Kasumi-1 (cell line): ENCODE data around the gene CDCA4.
"Not testable (repeated sequence)": the region's sequence is repeated elsewhere in the genome, so short reads cannot be mapped to it uniquely, and the experiment has no call there.

ENCODE experiments used
- DNase-seq, 2 experiments: peaks; one replicate each; lab custom pipeline; 2025; lab: John Stamatoyannopoulos, UW

Gene CDCA4

DNA sequence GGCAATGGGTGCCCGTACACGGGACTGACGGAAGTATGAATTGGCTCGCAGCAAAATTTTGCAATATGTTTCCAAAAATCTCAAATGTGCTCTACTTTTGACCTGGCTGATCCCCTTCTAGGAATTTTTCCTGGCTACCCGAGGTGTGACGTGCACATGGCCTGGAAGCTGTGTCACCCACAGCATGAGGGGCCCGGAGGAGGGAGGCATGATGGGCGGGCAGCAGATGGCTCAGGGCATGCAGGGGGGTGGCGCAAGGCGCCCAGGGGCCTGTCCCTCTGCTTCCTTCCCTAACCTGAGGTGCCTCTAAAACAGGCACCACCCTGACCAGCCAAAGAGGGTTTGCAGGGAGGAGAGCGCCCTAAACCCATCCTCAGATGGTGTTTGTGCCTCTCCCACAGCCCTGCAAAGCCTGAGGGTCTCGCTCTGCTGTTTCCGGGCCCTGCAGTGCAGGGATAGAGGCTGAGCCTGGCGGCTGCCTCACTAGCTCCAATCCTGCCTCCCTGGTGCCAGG is 37.7 kb upstream of the CDCA4 start:
- DNase-seq, result no peak

GRCh38 chr14:105056303-105056831 is 35.5 kb upstream of the CDCA4 start:
- no peak for DNase-seq

- DNase-seq, result no peak
These were observed 34.9 kb upstream of the CDCA4 start for GRCh38 chr14:105055736-105056302.

GRCh38 chr14:105055334-105055733 is 34.5 kb upstream of the CDCA4 start:
- DNase-seq, result no peak

DNA sequence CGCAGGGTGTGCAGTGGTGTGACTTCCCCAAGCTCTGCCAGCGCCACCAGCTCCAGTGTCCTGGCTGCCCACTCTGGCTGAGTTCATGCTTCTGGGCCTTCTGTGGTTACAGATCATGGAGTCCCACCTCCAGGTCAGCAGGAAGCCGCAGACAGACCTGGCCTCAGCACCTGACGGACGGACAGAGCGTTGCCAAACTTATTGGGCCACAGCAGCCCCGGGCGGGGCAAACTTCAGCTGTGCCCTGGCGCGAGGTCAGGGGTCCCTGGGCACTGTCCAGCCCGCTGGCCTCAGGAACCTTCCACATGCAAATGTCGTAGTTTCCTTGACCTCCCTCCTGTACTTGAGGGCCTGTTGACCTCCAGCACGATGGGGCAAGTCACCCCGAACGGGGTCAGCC is 33.1 kb upstream of the CDCA4 start:
- no peak for DNase-seq

DNA sequence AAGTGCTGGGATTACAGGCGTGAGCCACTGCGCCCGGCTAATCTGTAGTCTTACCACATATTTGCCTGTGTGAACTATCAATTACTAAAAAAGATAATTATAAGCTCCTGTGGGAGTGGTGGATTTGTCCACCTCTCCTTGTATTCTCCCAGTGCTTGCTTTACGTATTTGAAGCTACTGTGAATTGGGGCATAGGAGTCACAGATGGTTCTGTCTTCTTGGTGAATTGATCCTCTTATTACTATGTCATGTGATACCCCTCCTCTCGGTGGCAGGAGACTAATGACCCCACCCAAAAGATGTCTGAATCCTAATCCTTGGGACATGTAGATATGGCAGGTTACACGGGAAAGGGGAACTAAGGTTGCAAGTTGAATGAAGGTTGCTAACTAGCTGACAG is 32.5 kb upstream of the CDCA4 start:
- DNase-seq, result no peak

DNA sequence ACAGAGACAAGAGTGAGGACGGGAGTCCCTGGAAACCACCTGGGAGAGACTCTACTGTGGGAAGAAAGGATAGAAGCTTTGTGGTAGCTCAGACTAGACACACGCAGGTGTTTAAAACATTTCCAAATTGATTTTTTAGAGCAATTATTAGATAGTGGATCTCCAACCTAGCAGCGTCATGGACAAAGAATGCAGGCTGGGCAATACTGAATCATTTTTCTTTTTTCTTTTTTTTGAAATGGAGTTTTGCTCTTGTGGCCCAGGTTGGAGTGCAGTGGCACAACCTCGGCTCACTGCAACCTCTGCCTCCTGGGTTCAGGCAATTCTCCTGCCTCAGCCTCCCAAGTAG is 31.2 kb upstream of the CDCA4 start:
- DNase-seq, result no peak

- DNase-seq, result no peak
These were observed 30.6 kb upstream of the CDCA4 start for GRCh38 chr14:105051182-105052109.

GRCh38 chr14:105050551-105050897 is 29.6 kb upstream of the CDCA4 start:
- peak in 1 of 2 experiments; percentile 26 for DNase-seq

DNA sequence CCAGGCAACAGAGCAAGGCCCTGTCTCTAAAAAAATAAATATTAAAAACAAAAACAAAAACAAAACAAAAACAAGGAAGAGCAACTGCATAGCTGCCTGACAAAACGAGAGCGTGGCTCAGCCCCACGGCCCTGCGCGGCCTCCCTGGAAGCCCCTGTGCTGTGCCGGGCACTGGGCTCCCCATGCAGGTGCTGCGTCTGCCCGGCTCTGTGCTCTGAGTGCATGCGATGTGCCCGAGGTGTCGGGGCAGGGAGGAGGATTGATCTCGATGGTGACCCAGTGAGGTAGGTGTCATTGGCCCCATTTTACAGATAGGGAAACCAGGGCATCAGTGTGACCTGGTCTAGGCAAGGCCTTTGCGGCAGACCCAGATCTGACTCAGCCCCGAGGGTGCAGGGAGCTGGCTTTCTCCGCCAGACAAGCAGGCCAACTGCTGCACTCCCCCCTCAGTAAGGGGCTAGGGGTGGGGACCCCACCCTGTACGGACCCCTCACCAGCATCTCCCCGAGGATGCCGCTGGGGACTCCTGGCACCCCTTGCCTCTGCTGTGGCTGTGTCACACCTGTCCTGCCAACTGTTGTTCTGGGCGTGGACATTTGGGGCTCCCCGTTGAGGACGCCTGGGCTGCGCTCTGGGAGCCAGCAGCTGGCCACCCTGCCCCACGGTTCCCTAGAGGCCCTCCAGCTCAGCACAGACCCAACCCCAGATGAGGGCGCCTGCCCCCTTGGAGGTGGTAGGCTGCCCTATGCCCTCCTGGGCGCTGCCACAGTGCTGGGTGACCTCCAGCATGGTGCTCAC is 29.1 kb upstream of the CDCA4 start:
- DNase-seq, result no peak

DNA sequence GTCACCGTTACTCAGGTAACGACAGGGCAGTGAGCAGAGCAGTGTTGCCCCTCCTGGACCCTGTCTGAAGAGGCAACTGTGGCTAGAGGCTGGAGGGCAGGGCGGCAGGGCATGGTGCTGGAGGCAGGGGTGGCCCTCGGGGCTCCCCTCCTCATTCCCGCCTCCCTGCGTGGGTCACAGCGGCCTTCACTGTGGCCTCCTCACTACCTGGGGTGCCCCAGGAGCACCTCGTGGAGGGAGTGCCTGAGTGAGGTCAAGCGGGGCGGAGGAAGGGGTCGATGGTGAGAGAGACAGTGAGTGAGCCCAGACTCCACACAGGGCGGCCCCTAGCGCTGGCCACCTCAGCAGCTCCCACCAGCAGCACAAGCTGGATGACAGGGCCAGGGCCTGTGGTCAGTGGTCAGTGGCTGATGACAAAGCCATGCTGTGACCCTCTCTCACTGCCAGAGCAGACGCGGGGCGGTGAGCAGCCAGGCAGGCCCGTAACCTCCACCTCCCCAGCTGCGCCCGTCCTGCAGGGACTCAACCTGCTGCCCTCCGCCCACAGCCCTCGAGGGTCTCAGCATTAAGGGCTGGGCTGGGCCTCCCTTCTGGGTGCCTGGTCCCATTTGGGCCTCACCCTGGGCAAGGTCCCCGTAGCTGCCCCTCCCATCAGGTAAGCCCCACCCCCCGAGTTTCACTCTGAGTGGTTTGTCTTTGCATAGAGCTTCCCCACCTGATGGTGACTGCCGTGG is 26.6 kb upstream of the CDCA4 start:
- no peak for DNase-seq

DNA sequence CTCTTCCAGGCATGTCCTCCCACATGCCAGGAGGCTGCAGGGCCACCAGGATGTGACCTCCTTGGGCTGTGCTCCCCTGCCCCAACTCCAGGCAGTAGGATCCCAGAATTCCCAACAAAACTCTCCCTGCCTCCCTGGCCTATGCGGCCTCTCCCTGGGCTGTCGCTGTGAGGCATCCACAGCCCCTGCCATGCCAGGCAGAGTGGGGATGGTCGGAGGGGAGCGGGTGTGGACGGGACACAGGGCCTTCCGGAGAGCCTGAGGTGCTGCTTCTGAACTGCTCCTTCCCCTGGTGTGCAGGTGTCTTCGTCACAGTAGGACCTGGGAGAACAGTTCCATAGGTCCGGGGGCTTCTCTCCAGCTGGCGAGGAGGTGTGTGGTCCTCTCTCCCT is 26.0 kb upstream of the CDCA4 start:
- no peak for DNase-seq

GRCh38 chr14:105045710-105046326 is 24.9 kb upstream of the CDCA4 start:
- peak; percentile 88 to 91 for DNase-seq

DNA sequence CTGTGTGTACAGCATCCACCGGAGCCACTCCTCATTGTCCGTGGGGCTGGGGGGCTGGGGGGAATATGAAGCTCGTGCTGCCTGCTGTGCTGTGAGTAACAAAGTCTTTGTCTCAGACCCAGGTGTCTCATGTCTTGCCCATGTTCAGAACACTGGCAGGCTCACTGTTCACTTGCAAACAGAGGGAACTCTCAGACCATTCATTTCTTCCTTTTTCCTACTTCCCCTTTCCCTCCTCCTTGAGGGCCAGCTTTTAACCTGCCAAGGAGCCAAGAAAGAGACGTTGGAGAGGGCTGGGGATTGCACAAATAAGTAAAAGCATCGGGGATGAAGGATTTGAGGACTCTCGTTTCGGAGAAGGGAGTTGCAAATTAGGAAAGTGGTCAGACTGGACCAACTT is 22.8 kb upstream of the CDCA4 start:
- DNase-seq, result peak; percentile 33 to 38

DNA sequence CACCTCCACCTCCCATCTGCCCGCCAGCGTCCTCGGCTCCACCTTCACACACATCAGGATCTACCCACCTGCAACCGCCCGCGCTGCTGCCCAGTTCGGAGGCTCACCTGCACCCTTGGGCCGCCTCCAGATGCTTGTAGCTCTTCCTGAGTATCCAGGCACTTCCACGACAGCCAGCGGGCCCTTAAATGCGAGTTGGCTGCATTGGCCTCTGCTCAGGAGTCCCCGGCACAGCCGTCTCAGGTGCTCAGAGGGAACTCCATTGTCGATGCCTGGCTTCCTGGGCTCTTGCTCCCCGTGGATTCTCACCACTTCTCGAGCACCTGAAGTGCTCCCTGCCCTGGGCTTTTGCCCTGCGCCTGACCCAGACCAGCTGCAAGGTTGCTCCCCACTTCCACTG is 21.9 kb upstream of the CDCA4 start:
- DNase-seq, result no peak

DNA sequence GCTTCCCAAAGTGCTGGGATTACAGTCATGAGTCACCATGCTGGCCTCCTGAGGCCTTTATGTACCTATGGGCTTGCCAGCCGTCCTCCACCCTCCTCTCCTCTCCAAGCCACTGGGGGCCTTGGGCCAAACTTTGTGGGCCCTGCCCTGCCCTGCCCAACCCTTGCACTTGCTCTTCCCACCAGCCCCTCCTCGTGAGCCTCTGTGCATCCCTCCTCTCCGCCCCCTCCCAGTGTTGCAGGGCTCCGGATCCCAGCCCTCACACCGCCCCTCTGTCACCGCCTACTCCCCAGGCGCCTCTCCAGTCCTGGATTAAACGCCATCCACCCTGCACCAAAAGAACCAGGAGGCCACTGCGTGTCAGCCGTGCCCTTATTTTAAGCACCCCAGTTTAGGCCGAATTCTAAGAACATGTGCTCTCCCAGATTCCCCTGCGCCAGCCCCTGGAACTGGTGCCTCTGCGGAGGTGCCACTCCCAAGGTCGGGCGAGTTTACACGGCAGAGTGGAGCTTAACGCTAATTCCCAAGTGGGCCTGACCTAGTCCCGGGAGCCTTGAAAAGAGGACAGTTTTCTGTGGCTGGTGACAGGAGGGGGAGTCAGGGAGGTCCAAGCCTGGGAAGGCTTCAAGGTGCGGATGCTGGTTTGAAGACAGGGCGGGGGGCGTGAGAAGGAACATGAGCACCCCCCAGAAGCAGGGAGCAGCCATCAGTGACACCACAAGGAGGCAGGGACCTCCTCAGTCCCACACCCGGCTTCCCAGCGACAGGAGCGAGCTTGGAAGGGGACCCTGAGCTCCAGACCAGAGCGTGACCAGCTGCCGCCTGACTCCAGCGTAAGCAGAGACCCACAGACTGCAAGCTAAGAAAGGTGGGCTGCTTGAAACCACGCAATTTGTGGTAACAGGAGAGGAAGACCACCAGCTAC is 21.2 kb upstream of the CDCA4 start:
- no peak for DNase-seq

- DNase-seq, result no peak
These were observed 18.7 kb upstream of the CDCA4 start for GRCh38 chr14:105039458-105040205.

GRCh38 chr14:105035616-105036015 is 14.7 kb upstream of the CDCA4 start:
- not testable (repeated sequence) for DNase-seq

GRCh38 chr14:105034315-105035039 is 13.6 kb upstream of the CDCA4 start:
- DNase-seq, result no peak
